HG03520 (cell line): ENCODE data around the gene STOX2.
"Not testable (repeated sequence)": the region's sequence is repeated elsewhere in the genome, so short reads cannot be mapped to it uniquely, and the experiment has no call there.

Experiments
- ATAC-seq: cut with Tn5 transposase; IDR thresholded peaks from one replicate; pipeline ENCODE4 v1.9.1; 2021; ENCODE audit warnings: mild to moderate bottlenecking, moderate library complexity; ENCODE audit not compliant: unreplicated experiment

The STOX2 gene

DNA sequence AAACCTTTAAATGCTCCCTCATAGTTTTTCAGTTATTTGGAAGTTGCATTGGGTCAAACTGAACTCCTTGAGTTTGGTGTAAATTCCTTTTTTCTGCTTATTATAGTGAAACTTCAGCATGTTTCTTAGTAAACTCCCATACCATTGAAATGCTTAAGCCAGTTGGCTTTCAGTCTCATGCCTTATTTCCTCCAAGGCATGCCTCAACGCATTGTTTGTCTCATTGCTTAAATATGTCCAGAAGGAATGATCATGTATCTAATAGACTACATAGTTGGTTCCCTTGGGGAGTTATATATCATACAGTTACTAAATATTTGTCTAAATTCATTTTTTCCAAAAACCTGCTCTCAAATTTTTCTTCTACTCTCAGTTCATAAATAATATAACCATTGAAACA is 114.0 kb downstream of the STOX2 start:
- ATAC-seq = no peak

DNA sequence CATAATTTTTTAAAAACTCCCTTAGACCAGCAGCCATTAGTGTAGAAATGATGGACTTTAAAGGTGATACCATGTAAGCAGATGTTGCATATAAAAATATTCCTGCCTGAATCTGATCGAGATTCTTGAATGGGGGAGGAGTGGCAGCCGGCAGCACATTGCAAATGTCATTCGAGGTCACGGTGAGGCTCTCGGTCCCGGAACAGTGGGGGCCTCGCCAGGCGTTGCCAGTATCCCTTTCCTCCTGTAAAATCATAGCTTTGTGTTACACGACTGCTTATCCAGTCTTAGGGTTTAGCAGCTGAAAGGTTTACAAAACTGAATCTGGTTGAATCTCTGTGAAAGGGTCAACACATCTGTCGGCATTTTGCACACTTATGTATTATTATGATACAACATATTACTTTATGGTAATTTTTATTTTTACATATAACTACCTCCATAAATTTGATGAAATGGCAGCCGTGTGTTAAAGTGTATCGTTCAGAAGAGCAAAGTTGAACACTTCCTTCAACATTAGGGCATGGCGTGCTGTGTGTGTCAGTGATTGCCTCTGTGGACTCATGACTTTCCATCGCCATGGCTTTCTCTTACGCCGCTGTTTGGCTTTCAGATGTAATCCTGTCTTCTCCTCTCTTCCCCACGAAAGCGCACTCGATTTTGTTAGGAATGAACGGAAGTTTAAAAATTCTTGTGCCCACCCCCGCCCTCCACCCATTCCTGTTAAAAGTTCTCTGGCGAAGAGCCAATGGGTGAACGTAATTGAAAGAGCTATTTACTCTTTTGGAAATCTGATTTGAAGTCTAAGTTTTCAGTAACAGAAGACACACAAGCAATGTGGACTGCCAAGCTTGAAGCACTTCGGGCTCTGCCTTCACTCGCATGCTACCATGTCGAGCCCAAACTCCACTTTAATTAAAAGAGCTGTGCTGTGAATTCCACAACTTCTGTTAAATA is 114.8 kb downstream of the STOX2 start:
- ATAC-seq = no peak

DNA sequence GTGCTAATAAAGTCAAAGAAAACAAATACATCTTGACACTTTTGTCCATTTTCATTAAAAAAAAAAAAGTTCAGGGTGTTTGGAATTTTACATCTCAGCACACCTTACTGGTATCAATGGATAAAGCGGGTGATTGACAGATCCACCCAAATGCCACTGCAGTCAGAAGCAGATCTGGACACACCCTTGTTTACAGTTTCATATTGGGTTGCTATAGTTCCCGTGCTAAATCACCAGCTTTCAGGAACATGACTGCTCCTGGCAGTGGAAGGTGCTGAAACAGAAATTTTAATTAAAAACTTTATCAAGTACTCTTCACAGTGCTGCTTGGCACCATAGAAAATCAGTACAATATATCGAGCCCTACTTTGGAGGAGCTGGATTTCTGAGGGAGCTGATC is 116.3 kb downstream of the STOX2 start:
- no peak for ATAC-seq

DNA sequence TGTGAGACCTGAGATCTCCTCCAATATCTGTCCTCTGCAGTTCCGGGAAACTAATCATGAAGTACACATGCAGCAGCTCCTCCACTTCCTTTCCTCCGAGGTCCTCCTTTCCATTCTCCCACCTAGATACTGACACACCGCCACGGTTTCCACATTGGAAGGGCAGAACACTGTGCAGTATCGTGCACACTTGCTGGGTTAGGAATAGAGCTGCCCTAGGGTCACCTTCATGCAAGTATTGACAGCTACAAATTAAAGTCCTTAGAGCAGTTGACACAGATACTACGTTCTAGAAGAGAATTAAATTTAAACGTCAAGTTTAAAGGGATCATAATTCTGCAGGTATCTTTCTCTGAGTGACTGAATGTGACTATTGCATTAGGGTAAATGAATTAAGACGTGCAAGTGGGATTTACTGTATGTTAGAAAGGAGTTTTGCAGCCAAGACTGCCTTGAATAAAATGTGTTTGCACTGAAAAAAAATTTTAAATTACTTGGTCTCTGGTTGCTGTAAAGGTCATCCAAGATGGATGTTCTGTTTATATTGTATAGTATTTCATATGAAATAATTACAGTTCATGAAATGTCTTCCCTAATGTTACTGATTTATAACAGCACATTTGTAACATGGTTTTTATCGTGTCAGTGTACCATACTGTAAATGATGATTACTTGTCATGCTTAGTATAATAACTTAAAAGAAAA is 117.7 kb downstream of the STOX2 start:
- no peak for ATAC-seq

DNA sequence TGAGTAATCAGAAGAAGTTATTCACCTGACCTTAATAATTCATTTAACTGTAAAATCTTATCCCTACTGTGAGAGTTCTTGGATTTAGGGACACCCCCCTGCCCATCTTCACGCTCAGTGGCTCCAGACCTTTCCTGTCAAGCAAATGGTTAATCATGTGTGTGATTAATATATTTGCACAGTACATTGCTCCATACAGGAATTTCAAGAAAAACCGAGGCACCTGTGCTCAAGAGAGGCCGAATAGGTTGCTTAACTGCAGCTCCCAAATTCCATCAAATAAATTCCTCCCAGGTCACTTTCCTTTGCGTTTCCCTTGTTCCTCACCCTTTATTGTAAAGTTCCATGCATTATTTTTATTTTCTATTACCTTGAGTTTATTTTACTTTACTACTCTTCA is 119.5 kb downstream of the STOX2 start:
- no peak for ATAC-seq

DNA sequence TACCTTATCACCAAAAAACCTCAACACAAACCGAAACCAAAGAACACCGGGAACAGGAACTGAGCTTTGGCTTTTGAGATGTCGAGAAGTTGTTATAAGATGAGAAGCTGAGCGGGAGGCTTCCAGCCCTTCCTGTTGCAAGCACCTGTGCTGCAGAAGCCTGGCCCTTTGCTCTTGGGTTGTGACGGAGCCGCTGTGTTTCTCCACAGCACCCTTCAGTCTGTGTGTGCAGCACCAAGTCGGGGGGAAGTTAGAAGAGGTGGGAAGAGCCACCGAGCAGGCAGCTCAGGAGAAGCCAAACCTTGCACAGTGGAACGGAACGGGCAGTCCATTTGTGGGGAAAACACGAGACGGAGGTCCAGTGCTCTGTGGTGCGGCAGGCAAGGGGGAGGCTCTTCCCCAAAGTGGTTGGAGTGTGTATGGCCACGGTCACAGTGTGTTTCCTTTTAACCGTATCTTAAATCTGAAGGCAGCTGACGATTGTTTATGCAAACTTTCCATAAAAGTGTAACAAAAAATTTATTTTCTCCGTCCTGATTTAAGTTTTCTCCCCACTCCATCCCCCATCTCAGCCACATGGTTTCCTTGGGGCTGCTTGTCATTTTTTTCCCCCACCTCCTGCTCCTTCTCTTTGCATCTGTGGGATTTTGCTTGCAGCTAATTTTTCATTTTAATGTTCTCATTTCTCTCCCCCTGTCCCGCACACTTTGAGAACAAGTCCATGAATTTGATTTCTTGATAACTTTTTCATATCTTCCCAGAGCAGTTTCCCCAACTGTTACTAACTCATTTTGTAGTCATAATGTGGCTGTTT is 123.7 kb downstream of the STOX2 start:
- no peak for ATAC-seq

DNA sequence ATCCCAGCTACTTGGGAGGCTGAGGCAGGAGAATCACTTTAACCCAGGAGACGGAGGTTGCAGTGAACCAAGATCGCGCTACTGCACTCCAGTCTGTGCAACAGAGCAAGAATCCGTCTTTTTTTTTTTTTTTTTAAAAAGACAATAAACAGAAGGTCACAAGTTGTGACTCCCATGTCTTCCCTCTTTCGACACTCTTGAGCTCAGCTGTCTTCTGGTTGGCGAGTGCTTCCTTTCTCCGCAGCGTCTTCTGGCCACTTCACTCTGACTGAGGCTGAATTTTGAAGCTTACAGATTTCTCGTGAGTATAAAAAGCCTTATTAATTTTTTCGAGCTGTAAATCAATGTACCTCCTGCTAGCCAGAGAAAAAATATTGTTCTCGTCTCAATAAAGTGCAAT is 124.9 kb downstream of the STOX2 start:
- ATAC-seq = no peak

DNA sequence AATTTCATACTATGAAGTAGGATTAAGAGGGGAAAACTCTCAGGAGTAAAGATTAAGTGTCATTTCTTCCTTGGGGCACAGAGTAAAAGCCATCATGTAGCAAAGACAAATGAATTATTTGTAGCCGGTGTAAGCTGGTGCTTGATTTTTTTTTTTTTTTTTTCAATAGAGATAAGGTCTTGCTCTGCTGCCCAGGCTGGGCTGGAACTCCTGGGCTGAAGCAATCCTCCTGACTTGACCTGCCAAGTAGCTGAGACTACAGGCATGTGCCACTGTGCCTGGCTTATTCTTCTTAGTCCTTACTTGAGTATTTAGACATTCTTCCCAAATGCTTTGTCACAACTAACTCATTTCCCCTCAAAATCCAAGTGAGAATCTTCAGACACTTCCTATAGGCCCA is 125.7 kb downstream of the STOX2 start:
- no peak for ATAC-seq

DNA sequence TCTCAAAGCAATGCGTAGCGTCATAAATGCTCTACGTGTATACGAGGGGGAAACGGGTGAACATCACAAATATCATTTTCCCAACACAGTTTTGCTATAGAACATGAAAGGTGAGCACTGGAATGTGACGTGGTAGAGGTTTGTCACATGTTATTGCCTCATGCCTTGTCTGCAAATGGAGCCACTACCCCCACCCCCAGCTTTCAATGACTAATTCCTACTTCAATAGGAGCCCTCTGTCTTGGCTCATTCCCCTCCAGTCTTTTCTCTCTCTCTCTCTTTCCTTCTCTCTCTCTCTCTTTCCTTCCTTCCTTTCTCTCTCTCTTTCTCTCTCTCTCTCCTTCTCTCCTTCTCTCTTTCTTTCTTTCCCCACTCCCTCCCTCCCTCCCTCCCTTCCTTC is 127.0 kb downstream of the STOX2 start:
- no peak for ATAC-seq

DNA sequence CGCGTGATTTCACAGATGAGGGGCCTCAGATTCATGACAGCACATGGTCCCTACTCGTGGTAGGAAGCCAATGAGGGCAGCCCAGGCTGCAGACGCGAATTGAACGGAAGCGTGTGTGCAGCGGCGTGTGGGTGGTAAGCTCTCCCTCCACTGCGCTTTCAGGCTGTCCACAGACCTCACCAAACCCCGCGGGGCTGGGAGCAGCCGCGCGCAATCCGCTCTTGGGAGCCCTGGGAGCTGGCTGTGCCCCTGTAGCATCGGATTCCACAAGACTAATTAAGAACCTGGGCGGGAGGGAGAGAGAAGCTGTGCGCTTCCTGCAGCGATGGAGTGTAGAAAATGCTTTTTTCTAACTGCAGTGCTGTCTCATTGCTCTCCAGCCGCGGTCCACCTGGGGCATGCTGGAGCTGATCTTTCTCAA is 134.9 kb downstream of the STOX2 start:
- ATAC-seq = no peak

DNA sequence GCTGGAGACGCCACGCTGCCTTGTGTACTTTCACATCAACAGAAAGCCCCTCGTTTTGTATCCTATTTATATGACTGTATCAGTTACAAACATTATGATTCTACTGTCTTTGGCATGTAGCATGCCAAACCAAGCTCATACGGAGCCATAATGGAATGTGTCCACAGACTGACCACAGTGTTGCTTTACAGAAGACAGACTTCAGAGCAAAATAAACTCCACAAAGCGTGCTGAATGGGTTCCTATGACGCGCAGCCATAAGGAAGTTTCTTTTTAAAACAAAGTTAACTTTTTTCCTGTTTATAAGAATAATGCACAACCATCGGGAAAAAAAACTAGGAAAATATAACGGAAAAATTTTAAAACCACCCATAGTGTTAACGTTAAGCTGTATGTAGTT is 136.0 kb downstream of the STOX2 start:
- no peak for ATAC-seq

DNA sequence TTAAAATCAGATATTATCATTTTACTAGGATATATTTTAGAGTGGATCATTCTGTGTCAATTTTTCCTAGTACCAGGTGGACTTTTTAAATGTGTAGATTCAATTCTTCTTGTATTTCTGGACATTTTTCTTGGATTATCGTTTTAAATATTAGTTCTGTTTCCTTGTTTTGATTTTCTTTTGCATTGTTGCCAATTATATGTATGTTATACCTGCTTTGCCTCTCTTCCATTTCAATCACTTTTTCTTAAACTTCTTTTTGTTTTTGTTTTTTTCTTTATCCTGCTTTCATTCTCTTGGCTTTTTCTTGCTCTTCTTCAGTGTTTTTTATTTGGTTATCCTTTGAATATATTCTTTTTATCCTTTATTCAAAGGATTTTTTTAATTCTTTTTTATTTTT is 141.0 kb downstream of the STOX2 start:
- no peak for ATAC-seq

DNA sequence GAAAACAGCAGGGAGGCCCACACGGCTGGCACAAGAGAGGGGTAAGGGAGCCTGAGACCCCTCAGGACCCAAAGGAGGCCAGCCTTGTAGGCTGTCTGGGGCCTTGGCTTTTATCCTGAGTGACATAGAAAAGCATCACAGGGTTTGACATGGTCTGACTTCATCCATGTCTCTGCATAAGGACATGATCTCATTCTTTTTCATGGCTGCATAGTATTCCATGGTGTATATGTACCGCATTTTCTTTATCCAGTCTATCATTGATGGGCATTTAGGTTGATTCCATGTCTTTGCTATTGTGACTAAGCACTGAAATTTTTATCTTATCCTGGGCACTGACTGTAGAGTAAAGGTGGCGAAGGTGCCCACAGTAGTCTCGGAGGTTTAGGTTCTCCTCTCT is 146.2 kb downstream of the STOX2 start:
- not testable (repeated sequence) for ATAC-seq

DNA sequence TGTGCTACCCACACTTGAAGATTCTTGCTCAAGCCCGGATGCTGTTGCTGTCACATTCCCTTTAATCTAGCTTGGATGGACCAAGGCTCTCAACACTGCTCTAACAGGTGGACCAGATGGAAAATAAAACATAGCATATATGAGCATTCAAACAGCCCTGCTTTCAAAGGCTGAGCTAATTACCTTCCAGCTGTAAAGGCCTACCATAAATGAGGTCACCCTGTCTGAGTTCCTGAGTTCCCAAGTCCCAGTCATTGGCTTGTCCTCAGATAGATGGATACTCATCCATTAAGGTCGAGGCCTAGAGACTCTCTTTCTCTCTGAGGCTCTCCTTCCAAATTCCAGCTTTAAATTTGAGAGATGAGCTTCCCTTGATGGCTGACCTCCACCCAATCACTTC is 147.5 kb downstream of the STOX2 start:
- ATAC-seq = no peak

DNA sequence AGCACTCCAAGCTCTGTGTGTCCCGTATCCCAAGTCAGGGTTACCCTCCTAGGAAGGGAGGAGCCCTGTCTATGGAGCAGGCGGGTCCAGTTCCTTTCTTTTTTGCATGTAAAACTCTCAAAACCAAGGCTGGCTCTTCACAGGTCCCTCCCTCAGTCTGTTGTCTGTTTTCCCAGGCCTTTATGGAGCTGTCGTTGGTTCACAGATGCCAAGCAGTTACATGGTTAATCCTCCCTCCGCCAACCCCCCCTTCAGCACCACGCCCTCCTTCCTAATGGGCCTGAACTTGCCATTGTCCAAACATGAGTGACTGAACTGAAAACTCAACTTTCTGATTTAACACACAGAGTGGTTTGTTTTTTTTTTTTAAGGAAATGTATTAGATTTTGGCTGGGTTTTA is 148.3 kb downstream of the STOX2 start:
- ATAC-seq = no peak

DNA sequence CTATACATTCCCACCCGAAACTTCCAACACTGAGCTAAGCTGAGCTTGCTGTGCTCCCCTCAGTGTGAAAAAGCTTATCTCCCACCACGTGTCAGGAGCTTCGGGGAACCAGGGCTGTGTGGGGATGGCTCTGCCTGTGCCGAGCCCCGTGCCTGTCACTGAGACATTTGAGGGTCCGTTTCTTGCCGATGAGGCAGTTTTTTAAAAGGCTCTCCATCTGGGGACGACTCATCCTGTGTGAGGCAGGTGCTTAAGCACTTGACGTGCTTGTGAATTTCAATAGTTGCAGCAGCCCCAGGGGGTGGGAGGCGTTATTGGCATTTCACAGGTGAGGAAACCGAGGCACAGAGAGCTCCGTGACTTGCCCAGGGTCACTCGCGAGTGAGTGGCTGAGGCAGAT is 151.8 kb downstream of the STOX2 start:
- ATAC-seq = no peak

DNA sequence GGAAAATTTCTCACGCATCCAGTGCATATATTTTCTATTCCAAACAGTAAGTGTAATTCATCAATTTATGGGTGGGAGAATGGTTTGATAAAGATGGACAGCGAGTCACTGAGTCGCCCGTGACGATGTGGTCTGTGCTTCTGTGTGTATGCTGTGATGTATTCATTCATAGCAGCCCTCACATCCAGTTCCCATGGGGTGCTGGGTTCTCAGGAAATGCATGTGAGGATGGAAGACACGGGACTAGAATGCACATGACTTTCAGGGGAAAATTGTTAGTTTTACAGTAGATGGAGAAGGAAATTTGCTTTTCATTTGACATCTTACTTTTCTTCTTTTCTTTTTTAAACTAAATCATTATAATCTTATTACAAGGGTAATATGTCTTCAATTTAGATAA is 152.9 kb downstream of the STOX2 start:
- no peak for ATAC-seq

DNA sequence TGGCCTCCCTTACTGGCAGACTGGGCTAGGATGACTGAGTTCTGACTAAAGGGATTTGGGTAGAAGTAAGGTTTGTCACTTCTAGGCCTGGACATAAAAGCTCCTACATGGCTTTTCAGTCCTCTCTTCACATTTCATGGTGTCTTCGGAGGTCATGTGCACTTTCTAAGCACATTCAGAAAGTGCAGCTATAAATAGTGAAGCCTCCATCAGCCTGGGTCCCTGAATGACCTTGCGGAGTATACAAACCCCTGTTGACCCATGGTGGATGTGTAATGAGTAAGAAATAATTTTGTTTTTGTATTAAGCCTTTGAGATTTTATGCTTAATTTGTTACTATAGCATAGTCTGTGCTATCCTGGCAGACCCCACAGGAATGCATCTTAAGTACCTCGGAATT is 154.0 kb downstream of the STOX2 start:
- no peak for ATAC-seq

DNA sequence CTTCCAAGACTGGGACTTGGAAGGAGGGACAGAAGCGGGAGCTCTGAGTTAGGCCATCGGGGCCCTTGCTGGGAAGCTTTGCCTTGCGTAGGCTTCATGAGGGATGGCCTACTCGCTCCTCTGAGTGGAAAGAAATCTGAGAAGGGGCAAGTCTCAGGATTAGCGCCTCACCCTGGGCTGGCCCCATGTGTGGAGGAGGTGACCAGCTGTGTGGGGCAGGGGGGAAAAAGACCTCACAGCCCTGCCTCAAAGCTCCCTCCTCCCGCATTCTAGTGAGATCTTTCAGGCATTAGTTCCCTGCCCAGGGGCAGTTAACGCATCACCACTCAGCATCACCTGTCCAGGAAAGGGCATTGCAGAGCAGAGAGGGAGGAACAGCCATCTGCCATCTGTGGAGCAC is 156.5 kb downstream of the STOX2 start:
- ATAC-seq = no peak

DNA sequence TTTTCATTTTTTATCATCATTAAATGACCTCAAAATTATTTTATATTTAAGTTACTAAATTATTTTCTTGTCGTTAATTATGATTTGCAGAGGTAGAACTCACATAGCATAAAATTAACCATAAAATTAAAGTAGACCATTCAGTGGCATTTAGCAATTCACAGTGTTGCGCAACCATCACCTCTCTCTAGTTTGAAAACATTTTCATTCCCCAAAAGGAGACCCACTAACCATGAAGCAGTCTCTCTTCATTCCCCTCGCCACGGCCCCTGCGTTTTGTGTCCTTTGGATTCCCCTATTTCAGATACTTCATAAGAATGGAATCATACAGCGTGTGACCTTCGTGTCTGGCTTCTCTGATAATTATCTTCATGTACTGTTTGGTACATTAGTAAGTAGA is 157.7 kb downstream of the STOX2 start:
- ATAC-seq = no peak

DNA sequence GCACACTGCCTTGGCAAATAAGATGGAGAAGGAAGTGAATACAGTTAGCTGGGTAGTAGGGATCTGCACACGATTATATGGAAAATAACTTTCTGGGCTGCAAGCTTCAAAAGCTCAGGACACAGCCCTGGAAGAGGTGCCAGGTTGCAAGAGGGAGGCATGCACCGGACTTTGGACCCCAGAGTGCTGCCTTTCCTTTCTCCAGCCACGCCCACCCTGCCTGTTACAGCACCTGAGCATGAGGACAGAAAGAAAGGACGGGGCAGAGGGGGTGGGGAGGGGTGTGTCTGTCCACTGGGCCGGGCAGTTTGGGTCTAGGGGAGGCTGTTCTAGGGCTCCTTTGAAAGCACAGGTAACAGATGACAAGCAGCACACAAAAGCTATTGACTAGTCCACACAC is 159.8 kb downstream of the STOX2 start:
- no peak for ATAC-seq
